H9 (cell line): ENCODE results near the gene KIF26A. TPM values are rescaled to one million over a fixed set of nuclear protein-coding genes. Genes with fewer than 3 reads are reported as not detected.

Experiments
- DNase-seq: peaks from one replicate; pipeline ENCODE4 v3.0.0-alpha.2; 2017
- H2AFZ ChIP-seq: one replicate; pipeline ENCODE4 v1.6.1; 2013; ENCODE audit warnings: mild to moderate bottlenecking, low read length, control low read depth, moderate library complexity
- H2AK5ac ChIP-seq: 2 replicates; pipeline ENCODE4 v1.6.1; 2013; ENCODE audit warnings: low read length, control low read depth, mixed read lengths; ENCODE audit not compliant: insufficient read length
- H2BK120ac ChIP-seq: one replicate; pipeline ENCODE4 v1.6.1; 2013; ENCODE audit warnings: low read depth, mild to moderate bottlenecking, low read length, control low read depth, inconsistent platforms; ENCODE audit not compliant: poor library complexity, severe bottlenecking
- H2BK12ac ChIP-seq: 2 replicates; pipeline ENCODE4 v1.6.1; 2013; ENCODE audit warnings: low read length, control low read depth, mixed read lengths, low read depth; ENCODE audit not compliant: insufficient read length
- H2BK15ac ChIP-seq: 2 replicates; pipeline ENCODE4 v1.6.1; 2013; ENCODE audit warnings: low read depth, low read length, control low read depth
- H2BK20ac ChIP-seq: one replicate; pipeline ENCODE4 v1.6.1; 2013; ENCODE audit warnings: low read depth, mild to moderate bottlenecking, low read length, control low read depth, inconsistent platforms; ENCODE audit not compliant: poor library complexity, severe bottlenecking
- H2BK5ac ChIP-seq: 2 replicates; pipeline ENCODE4 v1.6.1; 2013; ENCODE audit warnings: low read length, control low read depth, mixed read lengths; ENCODE audit not compliant: insufficient read length
- H3K14ac ChIP-seq: 2 replicates; pipeline ENCODE4 v1.6.1; 2013; ENCODE audit warnings: low read length, control low read depth; ENCODE audit not compliant: insufficient read depth
- H3K18ac ChIP-seq: 2 replicates; pipeline ENCODE4 v1.6.1; 2013; ENCODE audit warnings: low read depth, mild to moderate bottlenecking, mixed read lengths, low read length, control low read depth; ENCODE audit not compliant: insufficient read length
- H3K23ac ChIP-seq: 2 replicates; pipeline ENCODE4 v1.6.1; 2013; ENCODE audit warnings: low read length, control low read depth, mixed read lengths, low read depth; ENCODE audit not compliant: insufficient read length
- H3K23me2 ChIP-seq: 2 replicates; pipeline ENCODE4 v1.6.1; 2013; ENCODE audit warnings: low read depth, mild to moderate bottlenecking, mixed read lengths, low read length, control low read depth; ENCODE audit not compliant: insufficient read length, poor library complexity, severe bottlenecking
- H3K27ac ChIP-seq: 2 replicates; pipeline ENCODE4 v1.5.1; 2013; ENCODE audit warnings: low read length, control low read depth, mixed read lengths, low read depth; ENCODE audit not compliant: insufficient read length
- H3K27me3 ChIP-seq: 2 replicates; pipeline ENCODE4 v1.6.1; 2013; ENCODE audit warnings: low read length, control low read depth, inconsistent platforms; ENCODE audit not compliant: insufficient read depth
- H3K4ac ChIP-seq: 2 replicates; pipeline ENCODE4 v1.6.1; 2013; ENCODE audit warnings: low read depth, mild to moderate bottlenecking, control low read depth, inconsistent platforms, low read length, moderate library complexity
- H3K4me1 ChIP-seq: 2 replicates; pipeline ENCODE4 v1.6.1; 2013; ENCODE audit warnings: low read length, control low read depth, inconsistent platforms; ENCODE audit not compliant: insufficient read depth
- H3K4me2 ChIP-seq: 2 replicates; pipeline ENCODE4 v1.6.1; 2013; ENCODE audit warnings: low read length, control low read depth, mixed read lengths; ENCODE audit not compliant: insufficient read length, insufficient read depth
- H3K56ac ChIP-seq: 2 replicates; pipeline ENCODE4 v1.6.1; 2013; ENCODE audit warnings: low read depth, mild to moderate bottlenecking, mixed read lengths, low read length, control low read depth; ENCODE audit not compliant: insufficient read length
- H3K79me1 ChIP-seq: 2 replicates; pipeline ENCODE4 v1.6.1; 2013; ENCODE audit warnings: low read depth, mild to moderate bottlenecking, moderate library complexity, low read length, control low read depth, inconsistent platforms; ENCODE audit not compliant: insufficient read depth, poor library complexity, severe bottlenecking
- H3K79me2 ChIP-seq: 2 replicates; pipeline ENCODE4 v1.6.1; 2013; ENCODE audit warnings: low read length, control low read depth, inconsistent platforms; ENCODE audit not compliant: insufficient read depth
- H3K9ac ChIP-seq: 2 replicates; pipeline ENCODE4 v1.6.1; 2013; ENCODE audit warnings: low read length, control low read depth, mixed read lengths; ENCODE audit not compliant: insufficient read length; ENCODE audit errors: extremely low read depth
- H3K9me3 ChIP-seq: one replicate; pipeline ENCODE4 v1.6.1; 2013; ENCODE audit warnings: low read depth, low read length, inconsistent platforms; ENCODE audit not compliant: control insufficient read depth
- H3T11ph ChIP-seq: one replicate; pipeline ENCODE4 v1.6.1; 2013; ENCODE audit warnings: mild to moderate bottlenecking, low read length, control low read depth, inconsistent platforms
- H4K20me1 ChIP-seq: one replicate; pipeline ENCODE4 v1.6.1; 2013; ENCODE audit not compliant: control insufficient read depth, insufficient read length, insufficient read depth
- H4K5ac ChIP-seq: 2 replicates; pipeline ENCODE4 v1.6.1; 2013; ENCODE audit warnings: low read depth, mild to moderate bottlenecking, mixed read lengths, low read length, control low read depth; ENCODE audit not compliant: insufficient read length
- H4K8ac ChIP-seq: replicated peaks from 2 replicates; pipeline ENCODE4 v1.6.1; 2013; ENCODE audit warnings: low read length, control low read depth, mixed read lengths, low read depth; ENCODE audit not compliant: insufficient read length
- H4K91ac ChIP-seq: 2 replicates; pipeline ENCODE4 v1.6.1; 2013; ENCODE audit warnings: low read depth, mild to moderate bottlenecking, moderate library complexity, mixed read lengths, low read length, control low read depth; ENCODE audit not compliant: insufficient read length
- H3K27ac Mint-ChIP-seq, 3 experiments: 2 replicates in 2 of 3; 3 replicates in 1 of 3; pipeline ENCODE4 v1.8.0; 2020 to 2021; ENCODE audit warnings: mixed read lengths in 3 of 3, mild to moderate bottlenecking in 1 of 3, moderate library complexity in 1 of 3
- H3K27me3 Mint-ChIP-seq: 2 replicates; pipeline ENCODE4 v1.8.0; 2021; ENCODE audit warnings: low read depth, mild to moderate bottlenecking, moderate library complexity, mixed read lengths
- H3K36me3 Mint-ChIP-seq, 3 experiments: 2 replicates in 2 of 3; 3 replicates in 1 of 3; pipeline ENCODE4 v1.8.0; 2020 to 2021; ENCODE audit warnings: low read depth in 3 of 3, mixed read lengths in 3 of 3; ENCODE audit not compliant: insufficient read depth in 1 of 3
- H3K4me1 Mint-ChIP-seq, 2 experiments: 2 replicates each; pipeline ENCODE4 v1.8.0; 2020; ENCODE audit warnings: mixed read lengths in 2 of 2
- H3K4me3 Mint-ChIP-seq, 2 experiments: 2 replicates in 1 of 2; 3 replicates in 1 of 2; pipeline ENCODE4 v1.8.0; 2020 to 2021; ENCODE audit warnings: mild to moderate bottlenecking in 2 of 2, mixed read lengths in 2 of 2, moderate library complexity in 1 of 2
- H3K9me3 Mint-ChIP-seq, 2 experiments: 2 replicates in 1 of 2; 3 replicates in 1 of 2; pipeline ENCODE4 v1.8.0; 2020; ENCODE audit warnings: mild to moderate bottlenecking in 2 of 2, mixed read lengths in 2 of 2, moderate library complexity in 1 of 2
- whole genome bisulfite sequencing: extraction: QIAGEN DNeasy Blood & Tissue Kit; methylation state at CpG from one replicate; pipeline ENCODE4 v1.1.7; 2013; ENCODE audit warnings: missing lambda C conversion rate, low lambda C conversion rate, mixed read lengths; ENCODE audit not compliant: insufficient read length; ENCODE audit errors: extremely low coverage; 5-methylcytosine and 5-hydroxymethylcytosine counted together
- long read RNA-seq: library from polyadenylated mRNA; unstranded; transcript quantifications from one replicate; pipeline ENCODE4 v2.0.0, GENCODE V29; 2020
- total RNA-seq: library from RNA; stranded (reverse); gene quantifications from 2 replicates; pipeline ENCODE4 v1.2.1, GENCODE V29; 2021
- TF ChIP-seq, protein P1 (sequence below): fragments of 200-600 bp; sonication (generic); conservative IDR thresholded peaks from 3 replicates; pipeline ENCODE4 v1.8.0; 2021; ENCODE audit warnings: antibody characterized with exemption, mild to moderate bottlenecking

Gene KIF26A
- 43.0 and 44.2 TPM in 2 replicates for total RNA-seq
- long read RNA-seq, partial matches to known transcripts: 14 of 17 reads
- long read RNA-seq, other reads (novel, unspliced or antisense): 3 of 17 reads

DNA sequence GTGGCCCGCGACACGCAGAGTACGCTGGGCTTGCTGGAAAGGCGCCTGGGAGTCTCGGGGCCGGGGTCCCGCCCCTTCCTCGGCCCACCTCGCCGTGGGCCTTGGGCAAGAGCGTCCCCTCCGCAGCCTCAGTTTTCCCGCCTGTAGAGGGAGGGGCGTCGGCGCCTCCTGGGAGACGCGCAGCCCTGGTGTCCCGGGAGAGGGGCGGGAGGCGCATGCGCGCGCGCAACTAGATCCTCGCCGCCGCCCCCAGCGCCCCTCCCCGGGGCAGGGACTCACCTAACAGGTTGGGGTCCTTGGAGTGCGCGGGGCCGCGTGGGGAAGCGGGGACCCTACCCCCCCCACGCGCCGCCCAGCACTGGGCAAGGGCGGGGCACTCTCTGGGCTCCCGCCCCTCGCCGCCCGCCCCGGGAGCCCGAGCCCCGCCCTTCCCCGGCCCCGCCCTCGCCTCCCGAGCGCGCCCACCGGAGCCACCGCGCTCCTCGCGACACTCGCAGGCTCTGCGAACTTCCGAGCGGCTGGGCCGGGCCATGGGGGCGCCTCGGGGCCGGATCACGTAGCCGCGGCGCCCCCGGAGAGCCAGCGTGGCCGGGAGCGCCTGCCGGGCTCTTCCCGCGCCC lies at the start of gene KIF26A:
KIF26A (plus strand) TSS at position 490 of the 620 bp plus-strand sequence. CDS start 136 bp downstream, outside the sequence.
- H3K27me3 Mint-ChIP-seq: peaks cover 38% of the 10 kb centered on the region
- no peak within 1 kb of the TSS for H4K91ac ChIP-seq
- H3K4me1 Mint-ChIP-seq: peaks cover 22 to 32% of the 10 kb centered on the region in 2 experiments
- no peak within 1 kb of the TSS for H3K4ac ChIP-seq
- no peak within 1 kb of the TSS for H4K5ac ChIP-seq
- H3K4me1 ChIP-seq: no peaks in the 10 kb centered on the region; the same call in 1 of the 2 replicates
- no peak within 1 kb of the TSS for H3T11ph ChIP-seq
- no peak within 1 kb of the TSS for H2AK5ac ChIP-seq
- no peak within 1 kb of the TSS for H2BK12ac ChIP-seq
- peaks cover 19% of the 10 kb centered on the region for H3K27me3 ChIP-seq
- H4K8ac ChIP-seq: no peak within 1 kb of the TSS
- no peaks in the 10 kb centered on the region for H3K9me3 Mint-ChIP-seq
- no peak within 1 kb of the TSS for H3K18ac ChIP-seq
- no peak within 1 kb of the TSS for H3K27ac ChIP-seq
- peak within 1 kb of the TSS; percentile 26; the same call in 1 of the 2 replicates for H3K14ac ChIP-seq
- WGBS: no CpG with 5 or more reads among the region's 77 CpGs
- no peak within 1 kb of the TSS for H2BK120ac ChIP-seq
- no peaks in the 10 kb centered on the region for H3K79me1 ChIP-seq
- H3K27ac Mint-ChIP-seq: no peak within 1 kb of the TSS; a peak in 1 of 7 replicates
- H2BK15ac ChIP-seq: no peak within 1 kb of the TSS
- peaks cover 5% of the 10 kb centered on the region; the same call in 1 of the 2 replicates for H3K79me2 ChIP-seq
- H3K4me2 ChIP-seq: peak within 1 kb of the TSS; percentile 60
- no peaks in the 10 kb centered on the region for H3K9me3 ChIP-seq
- DNase-seq: peak; percentile 79
- H2BK20ac ChIP-seq: no peak within 1 kb of the TSS
- H3K23me2 ChIP-seq: peaks cover 24% of the 10 kb centered on the region
- no peak within 1 kb of the TSS for H3K9ac ChIP-seq
- no peak within 1 kb of the TSS for H3K56ac ChIP-seq
- peaks cover 2% of the 10 kb centered on the region for H4K20me1 ChIP-seq
- H3K4me3 Mint-ChIP-seq: peak within 1 kb of the TSS; percentile 68 to 79
- H3K36me3 Mint-ChIP-seq: peaks cover under 1 to 11% (median 7%) of the 10 kb centered on the region in 3 experiments; a peak in 6 of 7 replicates
- H2AFZ ChIP-seq: no peak within 1 kb of the TSS
- TF ChIP-seq, protein P1, sequence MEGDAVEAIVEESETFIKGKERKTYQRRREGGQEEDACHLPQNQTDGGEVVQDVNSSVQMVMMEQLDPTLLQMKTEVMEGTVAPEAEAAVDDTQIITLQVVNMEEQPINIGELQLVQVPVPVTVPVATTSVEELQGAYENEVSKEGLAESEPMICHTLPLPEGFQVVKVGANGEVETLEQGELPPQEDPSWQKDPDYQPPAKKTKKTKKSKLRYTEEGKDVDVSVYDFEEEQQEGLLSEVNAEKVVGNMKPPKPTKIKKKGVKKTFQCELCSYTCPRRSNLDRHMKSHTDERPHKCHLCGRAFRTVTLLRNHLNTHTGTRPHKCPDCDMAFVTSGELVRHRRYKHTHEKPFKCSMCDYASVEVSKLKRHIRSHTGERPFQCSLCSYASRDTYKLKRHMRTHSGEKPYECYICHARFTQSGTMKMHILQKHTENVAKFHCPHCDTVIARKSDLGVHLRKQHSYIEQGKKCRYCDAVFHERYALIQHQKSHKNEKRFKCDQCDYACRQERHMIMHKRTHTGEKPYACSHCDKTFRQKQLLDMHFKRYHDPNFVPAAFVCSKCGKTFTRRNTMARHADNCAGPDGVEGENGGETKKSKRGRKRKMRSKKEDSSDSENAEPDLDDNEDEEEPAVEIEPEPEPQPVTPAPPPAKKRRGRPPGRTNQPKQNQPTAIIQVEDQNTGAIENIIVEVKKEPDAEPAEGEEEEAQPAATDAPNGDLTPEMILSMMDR: no peak
- H2BK5ac ChIP-seq: no peak within 1 kb of the TSS
- H3K23ac ChIP-seq: no peak within 1 kb of the TSS
